ENCODE measurements around the gene AKR1D1.
A peak's percentile ranks its signal among the peaks of the same experiment; 100 is the strongest.

Gene AKR1D1

DNA sequence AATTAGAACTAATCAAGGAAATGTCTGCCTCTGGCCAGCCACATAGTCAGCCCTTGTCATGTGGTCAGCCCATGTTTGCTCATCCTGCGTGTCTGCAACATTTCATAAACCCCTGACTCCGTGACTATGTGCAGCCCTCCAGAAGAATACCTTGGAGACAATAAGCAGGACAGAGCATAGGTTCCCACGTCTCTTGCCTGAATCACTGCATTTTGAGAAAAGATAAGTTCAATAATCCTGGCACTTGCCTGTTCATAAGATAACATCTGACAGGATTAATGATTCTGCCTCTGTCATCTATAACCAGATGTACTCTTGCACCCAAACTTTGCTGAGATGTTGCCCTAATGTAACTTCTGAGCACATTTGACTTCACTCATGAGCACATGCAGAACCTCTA, 78.4 kb downstream of the AKR1D1 start:
- DNase-seq (ENCODE audit: low read depth, low spot score): no peak
- H3K4me3 ChIP-seq (ENCODE audit: low read length): no peak overlapping the region

DNA sequence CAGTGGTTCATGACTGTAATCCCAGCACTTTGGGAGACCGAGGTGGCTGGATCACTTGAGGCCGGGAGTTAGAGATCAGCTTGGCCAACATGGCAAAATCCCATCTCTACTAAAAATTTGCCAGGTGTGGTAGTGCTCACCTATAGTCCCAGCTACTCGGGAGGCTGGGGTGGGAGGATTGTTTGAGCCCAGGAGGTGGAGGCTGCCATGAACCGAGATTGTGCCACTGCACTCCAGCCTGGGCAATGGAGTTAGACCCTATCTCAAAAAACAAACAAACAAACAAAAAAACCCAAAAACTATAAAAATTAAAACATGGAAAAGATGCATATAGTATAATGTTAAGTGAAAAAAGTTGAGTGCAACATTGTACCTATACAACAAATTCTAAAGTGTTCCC, 81.4 kb downstream of the AKR1D1 start:
- DNase-seq (ENCODE audit: low read depth, low spot score): no peak

GRCh38 chr7:138158739-138159528, 82.7 kb downstream of the AKR1D1 start:
- H3K4me3 ChIP-seq (ENCODE audit: low read length): no peak overlapping the region
- DNase-seq (ENCODE audit: low read depth, low spot score): no peak

More for the DNA sequence above, 81.4 kb downstream of the AKR1D1 start:
- H3K4me3 ChIP-seq (ENCODE audit: low read length): no peak overlapping the region

- peak; percentile 95 for DNase-seq (ENCODE audit: low read depth, low spot score)
- no peak overlapping the region for H3K4me3 ChIP-seq (ENCODE audit: low read length)
Measured at GRCh38 chr7:138161600-138162081, 85.4 kb downstream of the AKR1D1 start.

- DNase-seq (ENCODE audit: low read depth, low spot score): no peak
- H3K4me3 ChIP-seq (ENCODE audit: low read length): no peak overlapping the region
Measured at GRCh38 chr7:138162236-138162635, 86.0 kb downstream of the AKR1D1 start.

- H3K4me3 ChIP-seq (ENCODE audit: low read length): no peak overlapping the region
- DNase-seq (ENCODE audit: low read depth, low spot score): no peak
Measured at GRCh38 chr7:138163800-138164199, 87.5 kb downstream of the AKR1D1 start.

- no peak for DNase-seq (ENCODE audit: low read depth, low spot score)
- H3K4me3 ChIP-seq (ENCODE audit: low read length): no peak overlapping the region
Measured at GRCh38 chr7:138164804-138165203, 88.5 kb downstream of the AKR1D1 start.

- DNase-seq (ENCODE audit: low read depth, low spot score): no peak
- H3K4me3 ChIP-seq (ENCODE audit: low read length): no peak overlapping the region
Measured at GRCh38 chr7:138166681-138167080, 90.4 kb downstream of the AKR1D1 start.

DNA sequence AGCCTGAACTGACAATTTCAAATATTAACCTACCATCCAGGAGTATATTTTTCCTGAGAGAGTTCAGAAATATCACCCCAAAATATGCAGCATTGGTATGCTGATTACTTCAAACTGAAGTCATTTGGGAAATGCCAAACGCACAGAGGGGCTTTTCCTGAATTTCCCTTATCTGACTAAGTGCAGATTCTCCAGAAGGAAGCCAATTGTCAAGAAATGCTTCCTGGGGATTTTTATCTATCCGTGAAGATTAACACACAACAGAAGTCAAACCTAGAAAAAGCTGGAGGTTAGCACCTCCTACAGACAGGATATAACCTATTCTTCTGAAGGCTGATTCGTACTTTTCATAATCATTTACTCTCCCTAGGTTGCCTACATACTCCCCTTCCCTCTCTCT, 91.0 kb downstream of the AKR1D1 start:
- H3K4me3 ChIP-seq (ENCODE audit: low read length): no peak overlapping the region

GRCh38 chr7:138167869-138168296, 91.6 kb downstream of the AKR1D1 start:
- DNase-seq (ENCODE audit: low read depth, low spot score): no peak
- no peak overlapping the region for H3K4me3 ChIP-seq (ENCODE audit: low read length)

More for the DNA sequence above, 91.0 kb downstream of the AKR1D1 start:
- DNase-seq (ENCODE audit: low read depth, low spot score): no peak

Data from Jurkat, Clone E6-1 (cell line).